Bronchial epithelial cell (primary cell): Measurements from ENCODE around the gene UBAP2. TPM values are rescaled to one million over a fixed set of nuclear protein-coding genes. Genes with fewer than 3 reads are reported as not detected.

ENCODE experiments used
- DNase-seq: peaks from one replicate; pipeline ENCODE4 v3.0.0-alpha.2; 2010; ENCODE audit warnings: low read depth
- FAIRE-seq: peaks from 2 replicates; lab custom pipeline; 2011; peaks lifted over from hg19 to GRCh38; lab: Jason Lieb, UNC
- H3K27me3 ChIP-seq: 2 replicates; pipeline ENCODE4 v1.5.1; 2011; ENCODE audit warnings: low read length; ENCODE audit not compliant: control insufficient read depth, insufficient read depth
- H3K36me3 ChIP-seq: 2 replicates; pipeline ENCODE4 v1.5.1; 2011; ENCODE audit warnings: low read length; ENCODE audit not compliant: control insufficient read depth, insufficient read depth
- H3K4me3 ChIP-seq: 2 replicates; pipeline ENCODE4 v1.5.1; 2011; ENCODE audit warnings: mild to moderate bottlenecking, low read depth, low read length, control low read depth
- CTCF ChIP-seq: IDR thresholded peaks from 2 replicates; pipeline ENCODE4 v1.5.1; 2011; ENCODE audit warnings: mild to moderate bottlenecking, moderate library complexity, low read length, control low read depth, inconsistent platforms; ENCODE audit not compliant: insufficient read depth, severe bottlenecking
- total RNA-seq: library from RNA; depleted of rRNA; stranded (reverse); fragments of >200 nt; gene quantifications from 2 replicates; pipeline ENCODE4 v1.2.1, GENCODE V29; 2014

Gene UBAP2
- total RNA-seq, 1 donor from 2014 or later = 14.7 TPM

- peaks cover 32% of the 10 kb centered on the region for H3K36me3 ChIP-seq
Measured at GRCh38 chr9:33919276-33919897, 129.3 kb downstream of the UBAP2 start.

GRCh38 chr9:33917036-33917435, 131.7 kb downstream of the UBAP2 start:
- Histone ChIP-seq H3K4me3 (no peak overlapping the region), H3K27me3 (no peaks in the 10 kb centered on the region), H3K36me3 (peaks cover 15% of the 10 kb centered on the region)
- FAIRE-seq (no peak), DNase-seq (no peak)
- no peak for TF ChIP-seq CTCF

More at GRCh38 chr9:33919276-33919897, 129.3 kb downstream of the UBAP2 start:
- TF ChIP-seq CTCF = no peak
- H3K27me3 ChIP-seq = no peaks in the 10 kb centered on the region
- no peak overlapping the region for H3K4me3 ChIP-seq
- DNase-seq = no peak
- FAIRE-seq = no peak

GRCh38 chr9:33914887-33915628, 133.6 kb downstream of the UBAP2 start:
- DNase-seq (no peak), FAIRE-seq (no peak)
- Histone ChIP-seq H3K36me3 (peaks cover 8% of the 10 kb centered on the region), H3K4me3 (no peak overlapping the region), H3K27me3 (no peaks in the 10 kb centered on the region)
- no peak for TF ChIP-seq CTCF

- TF ChIP-seq CTCF = no peak
- H3K36me3 ChIP-seq = peaks cover 6% of the 10 kb centered on the region
- H3K27me3 ChIP-seq = no peaks in the 10 kb centered on the region
- DNase-seq = no peak
- no peak for FAIRE-seq
- H3K4me3 ChIP-seq = no peak overlapping the region
Measured at GRCh38 chr9:33913541-33913940, 135.1 kb downstream of the UBAP2 start.

GRCh38 chr9:33908749-33909148, 139.9 kb downstream of the UBAP2 start:
- DNase-seq = no peak
- H3K4me3 ChIP-seq = no peak overlapping the region
- no peak for TF ChIP-seq CTCF
- H3K36me3 ChIP-seq = peaks cover 2% of the 10 kb centered on the region
- H3K27me3 ChIP-seq = no peaks in the 10 kb centered on the region
- no peak for FAIRE-seq
